ENCODE data around the gene TRIM21. TPM values are rescaled to one million over a fixed set of nuclear protein-coding genes. Genes with fewer than 3 reads are reported as not detected.
A peak's percentile ranks its signal among the peaks of the same experiment; 100 is the strongest.
"Not testable (repeated sequence)": the region's sequence is repeated elsewhere in the genome, so short reads cannot be mapped to it uniquely, and the experiment has no call there.

TRIM21 gene
- 10 to 100 TPM; 20.9 to 22.8 (median 22.3) TPM for total RNA-seq

DNA sequence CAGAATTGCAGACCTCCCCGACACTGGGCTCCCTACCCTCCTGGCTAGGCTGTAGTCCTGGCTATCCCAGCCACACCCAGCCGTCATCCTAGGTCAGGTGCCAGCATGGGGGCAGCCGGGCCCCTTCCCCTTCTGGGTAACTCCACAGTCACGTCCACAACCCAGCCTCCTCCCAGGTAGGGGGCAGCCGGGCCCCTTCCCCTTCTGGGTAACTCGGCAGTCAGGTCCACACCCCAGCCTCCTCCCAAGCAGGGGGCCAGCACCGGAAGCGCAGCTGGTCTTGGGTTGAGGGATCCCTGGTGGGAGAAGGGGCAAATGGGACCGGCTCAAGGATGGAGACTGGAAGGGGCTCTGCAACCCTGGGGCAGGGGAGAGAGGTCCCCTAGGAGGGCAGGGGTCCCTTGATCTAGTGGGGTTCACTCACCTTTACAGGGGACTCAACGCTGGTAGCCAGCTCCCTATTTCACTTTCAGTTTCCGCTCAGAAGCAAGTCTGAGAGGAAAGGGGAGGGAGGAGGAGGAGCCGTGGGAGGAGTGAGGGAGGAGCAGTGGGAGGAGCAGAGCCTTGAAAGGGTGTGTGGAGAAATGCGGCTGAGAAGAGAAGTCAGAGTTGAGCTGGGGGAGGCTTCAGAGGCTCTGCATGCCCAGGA is at the start of gene TRIM21:
TSS of gene TRIM21 (minus strand) at position 494 of the 649 bp plus-strand sequence. CDS start 3,293 bp downstream, outside the sequence.
- ATAC-seq = peak; percentile 98 to 99
- Mint-ChIP-seq H3K27me3 (ENCODE audit: low read depth) (peaks cover 3% of the 10 kb centered on the region), H3K4me3 (peak within 1 kb of the TSS; percentile 94), H3K9me3 (peaks cover 5% of the 10 kb centered on the region), H3K4me1 (ENCODE audit: low read depth) (peaks cover 31% of the 10 kb centered on the region), H3K36me3 (ENCODE audit: insufficient read depth) (peaks cover 29% of the 10 kb centered on the region)
- DNase-seq = peak; percentile 85

DNA sequence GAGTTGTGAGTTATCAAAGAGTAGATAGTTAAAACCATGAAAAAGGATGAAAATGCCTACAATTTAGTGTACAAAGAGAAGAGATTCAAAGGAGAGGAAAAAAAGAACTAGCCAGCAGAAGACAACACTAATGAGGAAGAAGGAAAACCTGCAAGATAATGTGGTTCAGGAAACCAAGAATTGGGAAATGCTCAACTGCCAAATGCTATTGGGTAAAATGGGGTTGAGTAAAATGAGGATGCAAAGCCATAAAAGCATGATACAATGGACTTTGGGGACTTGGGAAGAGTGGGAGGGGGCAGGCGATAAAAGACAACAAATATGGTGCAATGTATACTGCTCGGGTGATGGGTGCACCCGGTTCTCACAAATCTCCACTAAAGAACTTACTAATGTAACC is 48.0 kb upstream of the TRIM21 start:
- DNase-seq (no peak), ATAC-seq (no peak)
- H3K36me3 Mint-ChIP-seq (ENCODE audit: insufficient read depth) = no peaks in the 10 kb centered on the region
- H3K4me1 Mint-ChIP-seq (ENCODE audit: low read depth) = no peaks in the 10 kb centered on the region
- H3K9me3 Mint-ChIP-seq = peaks cover 4% of the 10 kb centered on the region
- no peak overlapping the region for H3K4me3 Mint-ChIP-seq
- no peaks in the 10 kb centered on the region for H3K27me3 Mint-ChIP-seq (ENCODE audit: low read depth)

DNA sequence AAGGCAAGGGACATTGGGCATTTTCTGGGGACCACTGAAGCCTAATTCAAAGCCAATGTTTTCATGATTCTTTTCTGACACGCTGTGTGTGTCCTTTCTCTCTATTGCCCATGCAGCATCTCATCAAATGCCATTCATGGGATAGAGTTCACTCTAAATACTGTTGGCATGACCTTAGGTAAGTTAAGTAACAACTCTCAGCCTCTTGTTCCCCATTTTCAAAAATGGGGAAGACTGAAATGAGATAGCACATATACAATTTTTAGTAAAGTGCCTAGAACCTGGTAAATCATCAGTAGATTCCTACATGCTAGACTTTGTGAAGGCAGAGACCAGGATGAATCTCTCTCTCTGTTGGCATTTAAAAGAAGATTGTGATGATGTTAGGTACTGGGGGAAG is 42.9 kb upstream of the TRIM21 start:
- Mint-ChIP-seq H3K36me3 (ENCODE audit: insufficient read depth) (no peaks in the 10 kb centered on the region), H3K4me1 (ENCODE audit: low read depth) (no peaks in the 10 kb centered on the region), H3K27me3 (ENCODE audit: low read depth) (no peaks in the 10 kb centered on the region), H3K9me3 (peaks cover 4% of the 10 kb centered on the region), H3K4me3 (no peak overlapping the region)
- DNase-seq (no peak), ATAC-seq (no peak)

DNA sequence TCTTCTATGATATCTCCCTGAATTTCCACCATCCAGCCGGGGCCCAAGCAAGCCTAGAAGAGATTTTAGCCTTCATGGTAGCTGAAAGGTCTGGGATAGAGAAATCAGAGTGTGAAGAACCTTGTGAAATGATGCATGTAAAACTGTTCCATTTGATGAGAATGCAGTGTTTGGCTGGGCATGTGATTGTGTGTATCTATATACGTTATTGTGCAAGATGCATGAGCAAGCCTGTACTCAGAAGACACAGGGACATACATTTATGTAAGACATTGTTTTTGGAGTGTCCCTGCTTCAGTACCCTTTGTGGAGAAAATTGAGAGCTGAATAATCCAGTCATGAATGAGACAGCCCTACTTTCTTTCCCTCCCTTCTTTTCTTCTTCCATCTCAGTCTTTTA is 40.4 kb upstream of the TRIM21 start:
- no peak overlapping the region for H3K4me3 Mint-ChIP-seq
- peaks cover under 1% of the 10 kb centered on the region for H3K9me3 Mint-ChIP-seq
- DNase-seq (no peak), ATAC-seq (no peak)
- no peaks in the 10 kb centered on the region for H3K4me1 Mint-ChIP-seq (ENCODE audit: low read depth)
- peaks cover 3% of the 10 kb centered on the region for H3K27me3 Mint-ChIP-seq (ENCODE audit: low read depth)
- H3K36me3 Mint-ChIP-seq (ENCODE audit: insufficient read depth) = no peaks in the 10 kb centered on the region

DNA sequence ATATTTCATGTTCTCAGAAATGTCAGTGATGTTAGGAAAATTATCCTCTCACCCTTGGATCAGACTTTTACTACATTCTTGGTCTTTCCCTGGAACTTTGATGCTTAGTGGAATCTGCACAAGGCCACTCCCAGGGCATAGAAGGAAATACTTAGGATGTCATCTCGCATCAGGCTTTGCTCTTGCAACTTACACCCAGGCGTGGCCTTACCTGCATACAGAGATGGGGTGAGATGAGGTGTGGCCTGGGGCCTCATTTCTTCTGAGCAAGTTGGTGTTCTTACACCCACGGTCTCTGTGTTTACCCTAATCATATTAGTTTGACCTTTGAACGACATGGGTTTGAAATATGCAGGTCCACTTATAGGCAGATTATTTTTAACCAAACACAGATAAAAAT is 36.5 kb upstream of the TRIM21 start:
- Mint-ChIP-seq H3K4me3 (no peak overlapping the region), H3K4me1 (ENCODE audit: low read depth) (no peaks in the 10 kb centered on the region), H3K9me3 (no peaks in the 10 kb centered on the region), H3K27me3 (ENCODE audit: low read depth) (peaks cover 3% of the 10 kb centered on the region), H3K36me3 (ENCODE audit: insufficient read depth) (no peaks in the 10 kb centered on the region)
- ATAC-seq (no peak), DNase-seq (no peak)

DNA sequence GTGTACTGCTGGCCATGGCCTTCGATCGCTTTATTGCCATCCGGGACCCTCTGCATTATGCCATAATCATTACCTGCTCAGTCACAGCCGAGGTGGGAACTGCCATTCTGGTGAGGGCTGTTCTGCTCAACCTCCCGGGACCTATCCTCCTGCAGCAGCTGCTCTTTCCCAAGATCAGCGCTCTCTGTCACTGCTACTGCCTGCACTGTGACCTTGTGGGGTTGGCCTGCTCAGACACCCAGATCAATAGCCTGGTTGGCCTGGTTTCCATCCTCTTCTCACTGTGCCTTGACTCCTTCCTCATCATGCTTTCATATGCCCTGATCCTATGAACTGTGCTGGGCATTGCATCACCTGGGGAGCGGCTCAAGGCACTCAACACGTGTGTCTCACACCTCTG is 24.9 kb upstream of the TRIM21 start:
- no peak overlapping the region for H3K4me3 Mint-ChIP-seq
- no peaks in the 10 kb centered on the region for H3K27me3 Mint-ChIP-seq (ENCODE audit: low read depth)
- no peak for ATAC-seq
- DNase-seq = no peak
- H3K9me3 Mint-ChIP-seq = no peaks in the 10 kb centered on the region
- H3K4me1 Mint-ChIP-seq (ENCODE audit: low read depth) = no peaks in the 10 kb centered on the region
- no peaks in the 10 kb centered on the region for H3K36me3 Mint-ChIP-seq (ENCODE audit: insufficient read depth)

DNA sequence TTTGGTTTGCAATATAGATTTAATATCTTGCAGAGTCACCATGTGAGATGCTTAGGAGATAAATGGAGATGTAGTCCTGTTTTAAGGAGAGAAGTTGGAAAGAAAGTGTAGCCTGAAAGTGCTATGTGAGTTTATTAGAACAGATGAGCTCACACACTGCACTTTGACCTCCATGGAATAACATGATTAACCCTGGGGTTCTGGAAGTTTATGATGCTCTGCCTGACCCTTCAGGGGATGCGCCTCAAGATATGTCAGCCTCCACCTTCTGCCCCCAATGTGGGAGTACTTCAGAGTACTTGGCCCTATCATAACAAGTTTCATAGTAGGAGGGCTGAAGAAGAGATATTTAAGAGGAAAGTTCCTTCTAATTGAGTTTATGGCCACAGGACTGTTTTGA is 23.3 kb upstream of the TRIM21 start:
- DNase-seq (no peak), ATAC-seq (no peak)
- H3K9me3 Mint-ChIP-seq = no peaks in the 10 kb centered on the region
- no peak overlapping the region for H3K4me3 Mint-ChIP-seq
- H3K36me3 Mint-ChIP-seq (ENCODE audit: insufficient read depth) = no peaks in the 10 kb centered on the region
- H3K4me1 Mint-ChIP-seq (ENCODE audit: low read depth) = no peaks in the 10 kb centered on the region
- H3K27me3 Mint-ChIP-seq (ENCODE audit: low read depth) = peaks cover 3% of the 10 kb centered on the region

DNA sequence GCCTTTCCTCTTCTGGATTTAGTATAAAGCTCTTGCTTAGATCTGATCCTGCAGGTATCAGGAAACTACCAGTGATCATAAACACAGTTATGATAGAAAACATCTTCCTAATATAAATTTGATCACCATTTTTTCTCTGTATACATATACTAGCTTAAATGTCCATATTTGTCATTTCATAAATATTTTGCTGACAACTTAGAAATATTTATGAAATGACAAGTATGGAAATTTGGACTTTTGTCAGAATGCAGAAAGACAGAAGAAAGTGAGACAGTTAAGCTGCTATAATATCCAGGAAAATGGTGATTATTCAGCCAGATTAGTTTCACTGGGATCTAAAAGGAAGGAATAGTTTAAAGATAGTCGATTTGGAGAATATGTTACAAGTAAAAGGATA is 22.8 kb upstream of the TRIM21 start:
- H3K4me1 Mint-ChIP-seq (ENCODE audit: low read depth) = no peaks in the 10 kb centered on the region
- ATAC-seq (no peak), DNase-seq (no peak)
- H3K4me3 Mint-ChIP-seq = no peak overlapping the region
- H3K27me3 Mint-ChIP-seq (ENCODE audit: low read depth) = peaks cover 5% of the 10 kb centered on the region
- H3K36me3 Mint-ChIP-seq (ENCODE audit: insufficient read depth) = no peaks in the 10 kb centered on the region
- no peaks in the 10 kb centered on the region for H3K9me3 Mint-ChIP-seq

DNA sequence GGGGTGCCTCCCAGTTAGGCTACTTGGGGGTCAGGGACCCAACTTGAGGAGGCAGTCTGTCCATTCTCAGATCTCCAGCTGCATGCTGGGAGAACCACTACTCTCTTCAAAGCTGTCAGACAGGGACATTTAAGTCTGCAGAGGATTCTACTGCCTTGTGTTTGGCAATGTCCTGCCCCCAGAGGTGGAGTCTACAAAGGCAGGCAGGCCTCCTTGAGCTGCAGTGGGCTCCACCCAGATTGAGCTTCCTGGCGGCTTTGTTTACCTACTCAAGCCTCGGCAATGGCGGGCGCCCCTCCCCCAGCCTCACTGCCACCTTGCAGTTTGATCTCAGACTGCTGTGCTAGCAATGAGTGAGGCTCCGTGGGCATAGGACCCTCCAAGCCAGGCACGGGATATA is 12.7 kb upstream of the TRIM21 start:
- not testable (repeated sequence) for H3K4me3 Mint-ChIP-seq, DNase-seq

DNA sequence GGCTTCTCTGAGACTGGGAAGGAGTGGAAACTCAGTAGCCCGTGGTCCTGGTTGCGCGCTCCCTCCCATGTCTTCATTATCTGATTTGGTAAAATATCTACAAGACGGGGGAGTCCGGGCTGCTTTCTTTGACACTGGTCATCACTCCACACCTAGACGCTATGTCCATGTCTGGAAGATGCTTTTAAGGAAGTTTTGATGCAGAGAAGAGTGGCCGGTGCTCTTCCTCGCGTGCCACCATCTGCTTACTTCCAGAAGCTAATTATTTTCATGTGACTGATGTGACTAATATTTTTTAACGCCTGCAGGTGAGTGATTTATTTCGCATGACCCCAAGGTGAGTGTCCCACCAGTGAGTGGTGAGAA is 339 bp upstream of the TRIM21 start:
- peaks cover 3% of the 10 kb centered on the region for H3K27me3 Mint-ChIP-seq (ENCODE audit: low read depth)
- peaks cover 6% of the 10 kb centered on the region for H3K9me3 Mint-ChIP-seq
- peaks cover 31% of the 10 kb centered on the region for H3K4me1 Mint-ChIP-seq (ENCODE audit: low read depth)
- H3K36me3 Mint-ChIP-seq (ENCODE audit: insufficient read depth) = peaks cover 24% of the 10 kb centered on the region
- DNase-seq (no peak), ATAC-seq (peak; percentile 2 to 4)
- H3K4me3 Mint-ChIP-seq = peak overlapping the region; percentile 94

More for the DNA sequence above, 12.7 kb upstream of the TRIM21 start:
- not testable (repeated sequence) for H3K36me3 Mint-ChIP-seq (ENCODE audit: insufficient read depth); H3K4me1 Mint-ChIP-seq (ENCODE audit: low read depth); ATAC-seq; H3K9me3 Mint-ChIP-seq
- H3K27me3 Mint-ChIP-seq (ENCODE audit: low read depth) = peaks cover 13% of the 10 kb centered on the region

DNA sequence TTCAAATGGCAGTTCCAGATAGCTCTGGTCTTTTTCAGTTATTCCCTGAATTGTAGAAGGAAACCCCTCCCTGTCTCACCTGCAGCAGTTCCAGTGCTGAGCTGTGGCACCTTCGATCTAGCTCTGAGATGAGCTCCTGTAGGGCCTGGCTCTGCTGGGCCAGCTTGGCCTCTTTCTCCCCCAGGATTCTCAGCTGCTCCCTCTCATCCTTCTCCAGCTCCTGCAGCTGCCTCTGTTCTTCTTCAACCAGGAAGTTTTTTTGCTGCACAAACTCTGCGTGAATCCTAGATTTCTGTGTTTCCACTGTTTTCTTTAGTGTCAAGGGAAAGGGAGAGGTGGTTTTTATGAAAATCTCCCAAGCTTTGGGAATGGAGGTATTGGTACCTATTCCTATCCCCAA is 5.3 kb downstream of the TRIM21 start:
- no peak for ATAC-seq
- Mint-ChIP-seq H3K27me3 (ENCODE audit: low read depth) (no peaks in the 10 kb centered on the region), H3K9me3 (no peaks in the 10 kb centered on the region), H3K4me1 (ENCODE audit: low read depth) (peaks cover 26% of the 10 kb centered on the region), H3K36me3 (ENCODE audit: insufficient read depth) (peaks cover 68% of the 10 kb centered on the region), H3K4me3 (no peak overlapping the region)
- no peak for DNase-seq

DNA sequence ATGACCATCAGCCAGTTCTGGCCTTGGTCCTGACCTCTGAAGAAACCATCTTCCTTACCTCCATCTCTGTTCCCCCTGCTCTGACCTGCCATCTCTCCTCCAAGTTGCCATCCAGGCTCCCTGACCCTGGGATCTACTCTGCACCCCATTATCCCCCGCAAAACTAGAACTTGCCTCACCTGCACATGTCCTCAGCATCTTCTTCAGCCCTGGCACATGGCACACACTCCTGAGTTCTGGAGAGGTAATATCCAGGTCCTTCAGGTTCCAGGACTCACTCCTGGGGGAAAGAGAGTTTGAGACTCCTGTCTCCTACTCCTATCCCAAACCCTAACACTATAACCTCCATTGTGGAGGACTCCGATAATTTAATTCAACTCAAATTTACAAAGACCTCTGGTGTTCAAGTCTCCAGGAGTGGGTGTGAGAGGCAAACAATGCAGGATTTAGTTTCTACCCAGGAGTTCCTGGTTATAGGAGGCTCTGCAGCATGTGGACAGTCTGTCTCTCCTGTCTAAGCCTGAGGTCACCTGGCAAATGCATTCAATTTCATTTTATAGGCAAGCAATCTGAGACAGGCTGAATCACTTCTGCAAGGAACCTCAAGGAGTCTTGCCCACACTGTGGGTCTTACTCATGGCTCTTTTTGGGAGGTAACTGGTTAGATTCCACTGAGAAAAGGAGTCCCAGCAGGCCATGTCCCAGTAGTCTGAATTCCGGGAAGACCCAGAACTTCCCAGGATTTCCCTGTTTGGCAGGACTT is 7.3 kb downstream of the TRIM21 start:
- DNase-seq (no peak), ATAC-seq (no peak)
- peaks cover 67% of the 10 kb centered on the region for H3K36me3 Mint-ChIP-seq (ENCODE audit: insufficient read depth)
- no peaks in the 10 kb centered on the region for H3K27me3 Mint-ChIP-seq (ENCODE audit: low read depth)
- H3K9me3 Mint-ChIP-seq = no peaks in the 10 kb centered on the region
- peaks cover 10% of the 10 kb centered on the region for H3K4me1 Mint-ChIP-seq (ENCODE audit: low read depth)
- H3K4me3 Mint-ChIP-seq = no peak overlapping the region

DNA sequence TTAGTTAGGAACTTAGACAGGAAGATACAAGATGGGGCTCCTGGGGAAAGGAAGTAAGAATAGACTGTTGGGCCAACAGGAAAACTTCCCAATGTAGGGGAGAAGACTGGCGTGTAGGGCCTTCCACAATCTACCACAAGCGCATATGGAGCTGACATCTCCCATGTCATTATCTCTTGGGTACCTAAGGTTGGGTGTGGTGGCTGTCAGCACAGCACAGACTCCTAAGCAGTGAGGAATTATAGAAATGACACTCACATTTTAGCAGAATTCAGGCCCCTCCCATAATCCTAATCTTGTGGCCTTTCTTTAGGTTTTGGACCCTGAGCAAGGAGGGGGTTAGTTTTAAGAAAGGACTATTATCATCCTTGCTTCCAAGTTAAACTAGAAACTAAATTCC is 11.6 kb downstream of the TRIM21 start:
- Mint-ChIP-seq H3K9me3 (no peaks in the 10 kb centered on the region), H3K4me3 (no peak overlapping the region), H3K4me1 (ENCODE audit: low read depth) (no peaks in the 10 kb centered on the region), H3K36me3 (ENCODE audit: insufficient read depth) (peaks cover 36% of the 10 kb centered on the region), H3K27me3 (ENCODE audit: low read depth) (no peaks in the 10 kb centered on the region)
- ATAC-seq (no peak), DNase-seq (no peak)

DNA sequence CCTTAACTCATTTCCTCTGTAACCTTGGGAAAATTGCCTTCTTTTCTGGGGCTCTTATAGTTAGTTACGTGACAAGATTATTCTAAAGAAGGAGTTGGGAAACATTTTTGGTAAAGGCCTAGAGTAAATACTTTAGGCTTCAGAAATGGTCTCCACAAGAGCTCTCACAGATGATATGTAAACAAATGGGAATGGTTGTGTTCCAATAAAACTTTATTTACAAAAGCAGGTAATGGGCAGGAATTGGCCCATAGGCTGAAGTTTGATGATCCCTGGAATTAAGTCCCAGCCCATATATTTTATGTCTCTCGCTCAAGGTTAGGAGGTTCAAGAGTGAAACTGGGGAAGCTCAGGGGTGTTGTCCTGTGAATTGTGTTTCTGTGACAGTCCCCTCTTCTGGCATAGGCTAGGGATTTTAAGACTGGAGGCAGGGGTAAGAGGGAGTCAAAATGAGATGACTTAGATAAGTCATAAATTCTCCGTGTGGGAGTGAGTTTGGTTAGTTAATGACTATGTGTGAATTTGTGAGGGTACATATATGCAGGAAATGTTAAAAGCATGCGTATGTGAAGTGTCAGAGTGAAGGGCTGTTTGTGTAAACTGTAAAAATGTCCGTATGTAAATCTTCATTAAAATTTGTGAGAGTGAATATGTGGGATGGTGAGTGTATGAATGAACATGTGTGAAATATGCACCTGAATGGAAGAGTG is 17.9 kb downstream of the TRIM21 start:
- H3K9me3 Mint-ChIP-seq = no peaks in the 10 kb centered on the region
- DNase-seq (no peak), ATAC-seq (peak; percentile 34 to 86)
- no peaks in the 10 kb centered on the region for H3K4me1 Mint-ChIP-seq (ENCODE audit: low read depth)
- H3K4me3 Mint-ChIP-seq = no peak overlapping the region
- H3K27me3 Mint-ChIP-seq (ENCODE audit: low read depth) = no peaks in the 10 kb centered on the region
- no peaks in the 10 kb centered on the region for H3K36me3 Mint-ChIP-seq (ENCODE audit: insufficient read depth)

DNA sequence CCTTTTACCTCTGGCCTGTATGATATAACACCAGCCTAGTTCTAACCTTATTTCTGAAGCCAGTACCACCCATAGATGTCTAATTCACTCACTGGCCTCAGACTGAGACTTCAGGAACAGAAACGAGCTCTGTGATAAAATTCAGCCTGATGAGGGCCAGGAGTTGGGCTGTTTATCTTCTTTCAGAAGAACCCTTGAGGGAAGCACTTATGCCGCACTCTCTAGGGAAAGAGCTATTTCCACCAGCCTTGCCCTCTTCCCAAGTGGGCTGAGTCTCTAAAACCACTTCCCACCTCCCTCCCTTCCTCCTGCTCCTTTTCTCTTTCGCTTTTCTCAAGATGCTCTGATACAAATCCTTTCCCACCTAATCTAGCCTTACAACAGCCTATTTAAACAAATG is 23.3 kb downstream of the TRIM21 start:
- Mint-ChIP-seq H3K9me3 (no peaks in the 10 kb centered on the region), H3K4me1 (ENCODE audit: low read depth) (no peaks in the 10 kb centered on the region), H3K36me3 (ENCODE audit: insufficient read depth) (no peaks in the 10 kb centered on the region), H3K27me3 (ENCODE audit: low read depth) (no peaks in the 10 kb centered on the region), H3K4me3 (no peak overlapping the region)
- DNase-seq (no peak), ATAC-seq (no peak)

Data from activated T-cell treated with anti-CD3 and anti-CD28 coated beads, Interleukin-2, amount 50 U/mL, for 4 hours (primary cell).